Suprapubic skin (tissue), 4 donors: Measurements from ENCODE around the gene KCNH1.

Experiments used
- CTCF ChIP-seq, 2 donors: fragments of 200-600 bp in 1 of 2; fragments of 450-650 bp in 1 of 2; sonication (generic) in 1 of 2; IDR thresholded peaks; one replicate each; pipeline ENCODE4 v1.5.1; 2016 to 2019; ENCODE audit warnings: antibody characterized with exemption in 2 of 2, mild to moderate bottlenecking in 1 of 2, moderate library complexity in 1 of 2
- EP300 ChIP-seq: sonication (generic); formaldehyde crosslinking; IDR thresholded peaks from one replicate; pipeline ENCODE4 v1.6.1; 2017; ENCODE audit warnings: antibody characterized with exemption
- POLR2A ChIP-seq, 2 donors: fragments of 450-650 bp; IDR thresholded peaks; one replicate each; pipeline ENCODE4 v1.6.1; 2017; ENCODE audit warnings: antibody characterized with exemption in 2 of 2, mild to moderate bottlenecking in 2 of 2, moderate library complexity in 2 of 2
- POLR2AphosphoS5 ChIP-seq, 3 donors: sonication (generic); formaldehyde crosslinking; IDR thresholded peaks; one replicate each; pipeline ENCODE4 v1.6.1; 2017; ENCODE audit warnings: antibody characterized with exemption in 3 of 3

GRCh38 chr1:210751911-210752310 lies 382.0 kb downstream of the KCNH1 start:
- TF ChIP-seq CTCF (IDR thresholded peaks at IDR 0.05) = no peak
- no peak for TF ChIP-seq EP300
- TF ChIP-seq POLR2A (IDR thresholded peaks at IDR 0.05) = no peak
- no peak for TF ChIP-seq POLR2AphosphoS5 (IDR thresholded peaks at IDR 0.05)
